GM12878 (cell line): ENCODE data around the gene OR10V1. TPM values are rescaled to one million over a fixed set of nuclear protein-coding genes. Genes with fewer than 3 reads are reported as not detected.

ENCODE experiments used
- ATAC-seq: fragments of 200-7000 bp; cut with Tn5 transposase; 3 replicates; pipeline ENCODE4 v1.9.1; 2020; ENCODE audit warnings: mild to moderate bottlenecking, moderate library complexity
- BruUV-seq: library from RNA; stranded (reverse); fragments of 400-500 nt; replicated peaks from 2 replicates; lab custom pipeline; 2021; lab: Mats Ljungman, UMichigan
- CTCF ChIA-PET: fragments of 300-600 bp; sonication (Branson Sonifier 250); formaldehyde crosslinking; extraction: SDS; loops from one replicate; lab custom pipeline; 2021; ENCODE audit warnings: inconsistent platforms; lab: Yijun Ruan, JAX
- POLR2A ChIA-PET: fragments of 350-600 bp; formaldehyde crosslinking; extraction: SDS; loops from one replicate; lab custom pipeline; 2021; ENCODE audit warnings: inconsistent platforms; lab: Charles Lee
- RAD21 ChIA-PET: fragments of 300-600 bp; sonication (Branson Sonifier 250); formaldehyde crosslinking; loops from one replicate; lab custom pipeline; 2023; ENCODE audit warnings: antibody characterized with exemption; ENCODE audit not compliant: unreplicated experiment; lab: Charles Lee
- SMC1A ChIA-PET: fragments of 300-600 bp; sonication (Branson Sonifier 250); formaldehyde crosslinking; loops from one replicate; lab custom pipeline; 2023; ENCODE audit not compliant: unreplicated experiment, uncharacterized antibody; lab: Charles Lee
- DNase-seq: peaks from one replicate; pipeline ENCODE4 v3.0.0-alpha.2; 2011; ENCODE audit warnings: low read depth, low spot score
- FAIRE-seq: peaks from 3 replicates; lab custom pipeline; 2011; peaks lifted over from hg19 to GRCh38; lab: Jason Lieb, UNC
- H2AFZ ChIP-seq: 2 replicates; pipeline ENCODE4 v1.6.0; 2011; ENCODE audit warnings: low read depth, low read length, control low read depth; ENCODE audit not compliant: control insufficient read depth
- H3K27ac ChIP-seq: 2 replicates; pipeline ENCODE4 v1.5.1; 2011; ENCODE audit warnings: control low read depth; ENCODE audit not compliant: control insufficient read depth, insufficient read depth
- H3K27me3 ChIP-seq, 2 experiments: replicated peaks in 1 of 2; 2 replicates each; pipeline versions ENCODE4 v1.6.0 to v1.6.1; 2011; ENCODE audit warnings: low read length in 1 of 2; ENCODE audit not compliant: control insufficient read depth in 2 of 2, insufficient read depth in 2 of 2
- H3K36me3 ChIP-seq, 2 experiments: 2 replicates each; pipeline ENCODE4 v1.5.1; 2011; ENCODE audit warnings: low read length in 1 of 2; ENCODE audit not compliant: control insufficient read depth in 2 of 2, insufficient read depth in 2 of 2
- H3K4me1 ChIP-seq: 2 replicates; pipeline ENCODE4 v1.6.1; 2011; ENCODE audit warnings: mild to moderate bottlenecking, low read length, moderate library complexity, mixed read lengths; ENCODE audit not compliant: control insufficient read depth, insufficient read depth
- H3K4me2 ChIP-seq: 2 replicates; pipeline ENCODE4 v1.6.0; 2011; ENCODE audit warnings: control low read depth; ENCODE audit not compliant: control insufficient read depth, insufficient read depth
- H3K4me3 ChIP-seq: fragments of 200-600 bp; sonication (generic); 2 replicates; pipeline ENCODE4 v1.5.1; 2016
- H3K79me2 ChIP-seq: 2 replicates; pipeline ENCODE4 v1.6.0; 2011; ENCODE audit warnings: low read length; ENCODE audit not compliant: control insufficient read depth, insufficient read depth
- H3K9ac ChIP-seq: 2 replicates; pipeline ENCODE4 v1.8.0; 2011; ENCODE audit warnings: low read length, control low read depth, mixed read lengths; ENCODE audit not compliant: control insufficient read depth, insufficient read depth
- H3K9me3 ChIP-seq: replicated peaks from 3 replicates; pipeline ENCODE4 v1.5.1; 2011; ENCODE audit warnings: mild to moderate bottlenecking, low read length; ENCODE audit not compliant: control insufficient read depth, insufficient read depth
- H4K20me1 ChIP-seq: 2 replicates; pipeline ENCODE4 v1.6.0; 2011; ENCODE audit not compliant: control insufficient read depth, insufficient read depth
- ASH2L ChIP-seq: fragments of 300-600, 200-600 bp; sonication (generic); IDR thresholded peaks from 2 replicates; pipeline ENCODE4 v1.6.1; 2017; ENCODE audit warnings: low read depth, mild to moderate bottlenecking, borderline replicate concordance
- ATF2 ChIP-seq: IDR thresholded peaks from 2 replicates; pipeline ENCODE4 v1.6.1; 2012; ENCODE audit warnings: low read length, inconsistent platforms
- BCL11A ChIP-seq: IDR thresholded peaks from 2 replicates; pipeline ENCODE4 v1.6.1; 2011; ENCODE audit warnings: low read depth, low read length
- BMI1 ChIP-seq: fragments of 450-650 bp; IDR thresholded peaks from 2 replicates; pipeline ENCODE4 v1.6.1; 2016; ENCODE audit warnings: mild to moderate bottlenecking, moderate library complexity, borderline replicate concordance
- CBX3 ChIP-seq: fragments of 200-600 bp; sonication (generic); IDR thresholded peaks from 2 replicates; pipeline ENCODE4 v1.6.1; 2016; ENCODE audit warnings: low read depth, borderline replicate concordance
- CEBPZ ChIP-seq: fragments of 150-350 bp; IDR thresholded peaks from 2 replicates; pipeline ENCODE4 v1.6.1; 2016; ENCODE audit warnings: low read depth, low read length
- CUX1 ChIP-seq: IDR thresholded peaks from 2 replicates; pipeline ENCODE4 v1.6.1; 2012; ENCODE audit warnings: improper control_type of control experiment, low read depth, low read length; ENCODE audit not compliant: insufficient replicate concordance
- E2F4 ChIP-seq: IDR thresholded peaks from 2 replicates; pipeline ENCODE4 v1.6.1; 2012; ENCODE audit warnings: low read depth, low read length, improper control_type of control experiment
- MAX ChIP-seq: IDR thresholded peaks from 2 replicates; pipeline ENCODE4 v1.6.1; 2012; ENCODE audit warnings: low read depth, low read length, improper control_type of control experiment
- NRF1 ChIP-seq: conservative IDR thresholded peaks from 2 replicates; pipeline ENCODE4 v1.6.1; 2011; ENCODE audit warnings: mild to moderate bottlenecking, low read depth, low read length, improper control_type of control experiment
- POLR2A ChIP-seq: IDR thresholded peaks from 2 replicates; pipeline ENCODE4 v1.6.1; 2011; ENCODE audit warnings: low read depth, mild to moderate bottlenecking, low read length
- SMAD5 ChIP-seq: IDR thresholded peaks from 2 replicates; pipeline ENCODE4 v1.6.1; 2016; ENCODE audit warnings: antibody characterized with exemption, low read depth
- SMARCA5 ChIP-seq: fragments of 450-650 bp; IDR thresholded peaks from 2 replicates; pipeline ENCODE4 v1.6.1; 2017; ENCODE audit warnings: mild to moderate bottlenecking
- WGBS: methylation state at CpG from one replicate; pipeline ENCODE4 v1.1.6; 2016; ENCODE audit warnings: low lambda C conversion rate; ENCODE audit not compliant: insufficient replicate concordance, insufficient coverage; ENCODE audit errors: missing lambda C conversion rate; 5-methylcytosine and 5-hydroxymethylcytosine counted together
- in situ Hi-C: fragments of 300-500 bp; cut with MboI; formaldehyde crosslinking; loops from 9 replicates; pipeline ENCODE4 v1.14.3; 2018; ENCODE audit warnings: mixed read lengths
- intact Hi-C: fragments of 100-400 bp; cut with micrococcal nuclease; formaldehyde crosslinking; loops from one replicate; pipeline ENCODE4 v1.14.2; 2022; ENCODE audit not compliant: unreplicated experiment
- polyA plus RNA-seq, 11 experiments: library from polyadenylated mRNA; depleted of rRNA in 4 of 11; unstranded in 6 of 11; stranded (reverse) in 5 of 11; fragments of >200 nt; fragmentation: Nextera tagmentation in 4 of 11; fragmentation: Illumina TruSeq in 1 of 11; extraction: Ambion mirVana in 4 of 11; extraction: Trizol in 1 of 11; gene quantifications; 1 replicate in 1 of 11; 2 replicates in 10 of 11; pipeline versions ENCODE4 v1.2.1 to v1.2.3, GENCODE V29; 2011 to 2016; ENCODE audit warnings: inconsistent platforms in 2 of 11, missing spikeins in 2 of 11, low read depth in 1 of 11
- total RNA-seq, 4 experiments: library from RNA; depleted of rRNA in 3 of 4; stranded (reverse); fragments of >200 nt in 3 of 4; fragmentation: Illumina TruSeq in 1 of 4; extraction: Trizol in 1 of 4; gene quantifications; 2 replicates each; pipeline versions ENCODE4 v1.2.1 to v1.2.3, GENCODE V29; 2013 to 2021

OR10V1 gene
- total and polyA plus RNA-seq, 10 of the 15 experiments (the other 5 are each of a cell fraction or from before 2014, with no cell fraction given) = not detected

- in situ Hi-C loops (no loop called here), intact Hi-C loops (no loop called here)
- FAIRE-seq (no peak), ATAC-seq (no peak), DNase-seq (no peak)
- 65% methylated on average over 3 of the region's 3 CpGs for WGBS
- Histone ChIP-seq H3K36me3 (no peaks in the 10 kb centered on the region), H3K9ac (no peak overlapping the region), H3K27ac (no peak overlapping the region), H3K27me3 (no peaks in the 10 kb centered on the region), H3K4me2 (no peak overlapping the region), H3K4me3 (no peak overlapping the region), H2AFZ (no peak overlapping the region), H3K4me1 (no peaks in the 10 kb centered on the region), H3K79me2 (no peaks in the 10 kb centered on the region), H4K20me1 (no peaks in the 10 kb centered on the region), H3K9me3 (no peaks in the 10 kb centered on the region; the same call in 2 of the 3 replicates)
- POLR2A ChIA-PET = no interaction called here
- BruUV-seq = no TSS peak
- CTCF ChIA-PET = no interaction called here
- SMC1A ChIA-PET = no interaction called here
- RAD21 ChIA-PET = no interaction called here
- TF ChIP-seq BMI1 (no peak), SMARCA5 (no peak), SMAD5 (no peak), CUX1 (no peak), POLR2A (no peak), ASH2L (no peak), E2F4 (no peak), BCL11A (no peak), CBX3 (no peak), CEBPZ (no peak), MAX (no peak), ATF2 (no peak), NRF1 (no peak)
Measured at GRCh38 chr11:59728154-59728553, 14.5 kb upstream of the OR10V1 start.
